WTC11 (cell line): ENCODE data around the gene TMEM8B. TPM values are rescaled to one million over a fixed set of nuclear protein-coding genes. Genes with fewer than 3 reads are reported as not detected.

Experiments
- ATAC-seq: fragments of 200-7000 bp; cut with Tn5 transposase; 2 replicates; pipeline ENCODE4 v1.10.0; 2021; ENCODE audit warnings: mild to moderate bottlenecking, moderate library complexity
- CTCF ChIA-PET: fragments of 300-600 bp; sonication (Branson Sonifier 250); formaldehyde crosslinking; loops from one replicate; lab custom pipeline; 2021; ENCODE audit warnings: antibody characterized with exemption; lab: Charles Lee
- POLR2A ChIA-PET: fragments of 350-600 bp; sonication (Branson Sonifier 250); formaldehyde crosslinking; loops from one replicate; lab custom pipeline; 2021; ENCODE audit warnings: antibody characterized with exemption; lab: Charles Lee
- DNase-seq: peaks from one replicate; pipeline ENCODE4 v3.0.0; 2021; ENCODE audit warnings: low spot score
- H3K27ac Mint-ChIP-seq: 2 replicates; pipeline ENCODE4 v1.8.0; 2021; ENCODE audit warnings: mixed read lengths
- H3K27me3 Mint-ChIP-seq: 2 replicates; pipeline ENCODE4 v1.8.0; 2021; ENCODE audit warnings: low read depth, mild to moderate bottlenecking, moderate library complexity, mixed read lengths
- H3K36me3 Mint-ChIP-seq: 2 replicates; pipeline ENCODE4 v1.8.0; 2021; ENCODE audit warnings: mixed read lengths
- H3K4me1 Mint-ChIP-seq: 2 replicates; pipeline ENCODE4 v1.8.0; 2022; ENCODE audit warnings: mixed read lengths
- H3K4me3 Mint-ChIP-seq: 2 replicates; pipeline ENCODE4 v1.8.0; 2021; ENCODE audit warnings: mild to moderate bottlenecking, moderate library complexity, mixed read lengths
- H3K9me3 Mint-ChIP-seq: 2 replicates; pipeline ENCODE4 v1.8.0; 2021; ENCODE audit warnings: mixed read lengths
- GTF2I ChIP-seq: fragments of 250-450 bp; sonication (Bioruptor Pico); conservative IDR thresholded peaks from 2 replicates; pipeline ENCODE4 v1.4.0; 2021; ENCODE audit warnings: mild to moderate bottlenecking
- HMGA2 ChIP-seq: fragments of 250-450 bp; sonication (Bioruptor Pico); IDR thresholded peaks from 2 replicates; pipeline ENCODE4 v1.4.0; 2021; ENCODE audit warnings: mild to moderate bottlenecking, moderate library complexity
- JAZF1 ChIP-seq: fragments of 250-450 bp; sonication (Bioruptor Pico); IDR thresholded peaks from 2 replicates; pipeline ENCODE4 v1.9.0; 2021; ENCODE audit warnings: moderate library complexity, mild to moderate bottlenecking, inconsistent platforms
- KAT7 ChIP-seq: sonication (generic); formaldehyde crosslinking; IDR thresholded peaks from 2 replicates; pipeline ENCODE4 v1.8.1; 2023; ENCODE audit warnings: missing genetic modification reagents, mild to moderate bottlenecking, borderline replicate concordance
- RELA ChIP-seq: sonication (generic); formaldehyde crosslinking; IDR thresholded peaks from 2 replicates; pipeline ENCODE4 v1.8.1; 2022; ENCODE audit warnings: missing genetic modification reagents, mild to moderate bottlenecking, borderline replicate concordance
- TEAD1 ChIP-seq: sonication (generic); formaldehyde crosslinking; IDR thresholded peaks from 2 replicates; pipeline ENCODE4 v1.8.0; 2022; ENCODE audit warnings: mild to moderate bottlenecking, missing genetic modification reagents
- TEAD4 ChIP-seq: sonication (generic); formaldehyde crosslinking; IDR thresholded peaks from 2 replicates; pipeline ENCODE4 v1.8.0; 2022; ENCODE audit warnings: mild to moderate bottlenecking, missing genetic modification reagents
- ZNF138 ChIP-seq: sonication (generic); formaldehyde crosslinking; conservative IDR thresholded peaks from 2 replicates; pipeline ENCODE4 v1.8.1; 2022; ENCODE audit warnings: mild to moderate bottlenecking, moderate library complexity, missing genetic modification reagents
- ZNF219 ChIP-seq: sonication (generic); formaldehyde crosslinking; IDR thresholded peaks from 2 replicates; pipeline ENCODE4 v1.8.0; 2023; ENCODE audit warnings: missing genetic modification reagents, mild to moderate bottlenecking, borderline replicate concordance
- total RNA-seq: library from RNA; stranded (reverse); gene quantifications from 3 replicates; pipeline ENCODE4 v1.2.3, GENCODE V29; 2021
- TF ChIP-seq, protein P1 (sequence below): fragments of 250-450 bp; sonication (Bioruptor Pico); IDR thresholded peaks from 2 replicates; pipeline ENCODE4 v1.8.0; 2021; ENCODE audit warnings: mild to moderate bottlenecking
- TF ChIP-seq, protein P2 (sequence below): sonication (generic); formaldehyde crosslinking; conservative IDR thresholded peaks from 2 replicates; pipeline ENCODE4 v1.8.1; 2023; ENCODE audit warnings: mild to moderate bottlenecking, low read depth, missing genetic modification reagents, moderate library complexity
- TF ChIP-seq, protein P3 (sequence below): fragments of 250-450 bp; sonication (Bioruptor Pico); IDR thresholded peaks from 2 replicates; pipeline ENCODE4 v1.9.0; 2021; ENCODE audit warnings: mild to moderate bottlenecking
- TF ChIP-seq, protein P4 (sequence below): fragments of 200-600 bp; IDR thresholded peaks from 2 replicates; pipeline ENCODE4 v1.8.0; 2022; ENCODE audit warnings: antibody characterized with exemption
- TF ChIP-seq, protein P5 (sequence below): sonication (generic); formaldehyde crosslinking; IDR thresholded peaks from 2 replicates; pipeline ENCODE4 v1.8.1; 2022; ENCODE audit warnings: mild to moderate bottlenecking, missing genetic modification reagents, moderate library complexity, borderline replicate concordance
- TF ChIP-seq, protein P6 (sequence below): sonication (generic); formaldehyde crosslinking; IDR thresholded peaks from 2 replicates; pipeline ENCODE4 v1.8.0; 2022; ENCODE audit warnings: mild to moderate bottlenecking, missing genetic modification reagents

Gene TMEM8B
- total RNA-seq, 1 experiment from 2014 or later: 9.5 TPM

DNA sequence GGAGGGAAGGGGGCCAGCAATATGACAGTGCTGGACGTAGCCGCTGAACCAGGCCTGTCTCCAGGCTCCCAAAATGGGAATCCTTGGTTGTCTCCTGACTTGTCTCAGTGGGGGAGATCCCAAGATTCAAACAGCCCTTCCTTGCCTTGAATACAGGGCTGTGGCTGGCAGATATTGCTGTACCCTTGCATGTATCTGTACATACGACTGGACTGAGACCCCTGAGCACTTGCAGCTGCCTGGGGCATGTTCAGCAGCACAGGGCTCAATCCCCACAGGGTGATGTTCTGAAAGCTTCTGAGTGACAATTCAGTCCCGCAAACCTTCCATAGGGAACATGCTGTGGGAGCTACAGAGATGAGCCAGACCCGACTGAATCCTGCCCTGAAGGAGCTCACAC lies 27.9 kb downstream of the TMEM8B start:
- H3K9me3 Mint-ChIP-seq: no peaks in the 10 kb centered on the region

More for the DNA sequence above, 27.9 kb downstream of the TMEM8B start:
- CTCF ChIA-PET: interaction anchor here (2.9 to 4.5 kb wide), 2 partner anchors 22 to 25 kb away, joined by 11 to 23 read pairs; no protein-coding TSS in a partner anchor
- no peaks in the 10 kb centered on the region for H3K36me3 Mint-ChIP-seq
- TF ChIP-seq HMGA2 (CRISPR knock-in tag) (no peak), ZNF219 (CRISPR knock-in tag) (no peak), KAT7 (no peak), TEAD1 (CRISPR knock-in tag) (no peak), TEAD4 (CRISPR knock-in tag) (no peak), JAZF1 (CRISPR knock-in tag) (no peak), RELA (CRISPR knock-in tag) (no peak), ZNF138 (CRISPR knock-in tag) (no peak), GTF2I (CRISPR knock-in tag) (no peak)
- TF ChIP-seq, protein P1, sequence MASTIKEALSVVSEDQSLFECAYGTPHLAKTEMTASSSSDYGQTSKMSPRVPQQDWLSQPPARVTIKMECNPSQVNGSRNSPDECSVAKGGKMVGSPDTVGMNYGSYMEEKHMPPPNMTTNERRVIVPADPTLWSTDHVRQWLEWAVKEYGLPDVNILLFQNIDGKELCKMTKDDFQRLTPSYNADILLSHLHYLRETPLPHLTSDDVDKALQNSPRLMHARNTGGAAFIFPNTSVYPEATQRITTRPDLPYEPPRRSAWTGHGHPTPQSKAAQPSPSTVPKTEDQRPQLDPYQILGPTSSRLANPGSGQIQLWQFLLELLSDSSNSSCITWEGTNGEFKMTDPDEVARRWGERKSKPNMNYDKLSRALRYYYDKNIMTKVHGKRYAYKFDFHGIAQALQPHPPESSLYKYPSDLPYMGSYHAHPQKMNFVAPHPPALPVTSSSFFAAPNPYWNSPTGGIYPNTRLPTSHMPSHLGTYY: no peak
- TF ChIP-seq, protein P2, sequence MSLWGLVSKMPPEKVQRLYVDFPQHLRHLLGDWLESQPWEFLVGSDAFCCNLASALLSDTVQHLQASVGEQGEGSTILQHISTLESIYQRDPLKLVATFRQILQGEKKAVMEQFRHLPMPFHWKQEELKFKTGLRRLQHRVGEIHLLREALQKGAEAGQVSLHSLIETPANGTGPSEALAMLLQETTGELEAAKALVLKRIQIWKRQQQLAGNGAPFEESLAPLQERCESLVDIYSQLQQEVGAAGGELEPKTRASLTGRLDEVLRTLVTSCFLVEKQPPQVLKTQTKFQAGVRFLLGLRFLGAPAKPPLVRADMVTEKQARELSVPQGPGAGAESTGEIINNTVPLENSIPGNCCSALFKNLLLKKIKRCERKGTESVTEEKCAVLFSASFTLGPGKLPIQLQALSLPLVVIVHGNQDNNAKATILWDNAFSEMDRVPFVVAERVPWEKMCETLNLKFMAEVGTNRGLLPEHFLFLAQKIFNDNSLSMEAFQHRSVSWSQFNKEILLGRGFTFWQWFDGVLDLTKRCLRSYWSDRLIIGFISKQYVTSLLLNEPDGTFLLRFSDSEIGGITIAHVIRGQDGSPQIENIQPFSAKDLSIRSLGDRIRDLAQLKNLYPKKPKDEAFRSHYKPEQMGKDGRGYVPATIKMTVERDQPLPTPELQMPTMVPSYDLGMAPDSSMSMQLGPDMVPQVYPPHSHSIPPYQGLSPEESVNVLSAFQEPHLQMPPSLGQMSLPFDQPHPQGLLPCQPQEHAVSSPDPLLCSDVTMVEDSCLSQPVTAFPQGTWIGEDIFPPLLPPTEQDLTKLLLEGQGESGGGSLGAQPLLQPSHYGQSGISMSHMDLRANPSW (CRISPR knock-in tag): no peak
- TF ChIP-seq, protein P3, sequence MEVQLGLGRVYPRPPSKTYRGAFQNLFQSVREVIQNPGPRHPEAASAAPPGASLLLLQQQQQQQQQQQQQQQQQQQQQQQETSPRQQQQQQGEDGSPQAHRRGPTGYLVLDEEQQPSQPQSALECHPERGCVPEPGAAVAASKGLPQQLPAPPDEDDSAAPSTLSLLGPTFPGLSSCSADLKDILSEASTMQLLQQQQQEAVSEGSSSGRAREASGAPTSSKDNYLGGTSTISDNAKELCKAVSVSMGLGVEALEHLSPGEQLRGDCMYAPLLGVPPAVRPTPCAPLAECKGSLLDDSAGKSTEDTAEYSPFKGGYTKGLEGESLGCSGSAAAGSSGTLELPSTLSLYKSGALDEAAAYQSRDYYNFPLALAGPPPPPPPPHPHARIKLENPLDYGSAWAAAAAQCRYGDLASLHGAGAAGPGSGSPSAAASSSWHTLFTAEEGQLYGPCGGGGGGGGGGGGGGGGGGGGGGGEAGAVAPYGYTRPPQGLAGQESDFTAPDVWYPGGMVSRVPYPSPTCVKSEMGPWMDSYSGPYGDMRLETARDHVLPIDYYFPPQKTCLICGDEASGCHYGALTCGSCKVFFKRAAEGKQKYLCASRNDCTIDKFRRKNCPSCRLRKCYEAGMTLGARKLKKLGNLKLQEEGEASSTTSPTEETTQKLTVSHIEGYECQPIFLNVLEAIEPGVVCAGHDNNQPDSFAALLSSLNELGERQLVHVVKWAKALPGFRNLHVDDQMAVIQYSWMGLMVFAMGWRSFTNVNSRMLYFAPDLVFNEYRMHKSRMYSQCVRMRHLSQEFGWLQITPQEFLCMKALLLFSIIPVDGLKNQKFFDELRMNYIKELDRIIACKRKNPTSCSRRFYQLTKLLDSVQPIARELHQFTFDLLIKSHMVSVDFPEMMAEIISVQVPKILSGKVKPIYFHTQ: no peak
- TF ChIP-seq, protein P4, sequence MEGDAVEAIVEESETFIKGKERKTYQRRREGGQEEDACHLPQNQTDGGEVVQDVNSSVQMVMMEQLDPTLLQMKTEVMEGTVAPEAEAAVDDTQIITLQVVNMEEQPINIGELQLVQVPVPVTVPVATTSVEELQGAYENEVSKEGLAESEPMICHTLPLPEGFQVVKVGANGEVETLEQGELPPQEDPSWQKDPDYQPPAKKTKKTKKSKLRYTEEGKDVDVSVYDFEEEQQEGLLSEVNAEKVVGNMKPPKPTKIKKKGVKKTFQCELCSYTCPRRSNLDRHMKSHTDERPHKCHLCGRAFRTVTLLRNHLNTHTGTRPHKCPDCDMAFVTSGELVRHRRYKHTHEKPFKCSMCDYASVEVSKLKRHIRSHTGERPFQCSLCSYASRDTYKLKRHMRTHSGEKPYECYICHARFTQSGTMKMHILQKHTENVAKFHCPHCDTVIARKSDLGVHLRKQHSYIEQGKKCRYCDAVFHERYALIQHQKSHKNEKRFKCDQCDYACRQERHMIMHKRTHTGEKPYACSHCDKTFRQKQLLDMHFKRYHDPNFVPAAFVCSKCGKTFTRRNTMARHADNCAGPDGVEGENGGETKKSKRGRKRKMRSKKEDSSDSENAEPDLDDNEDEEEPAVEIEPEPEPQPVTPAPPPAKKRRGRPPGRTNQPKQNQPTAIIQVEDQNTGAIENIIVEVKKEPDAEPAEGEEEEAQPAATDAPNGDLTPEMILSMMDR: no peak
- TF ChIP-seq, protein P5, sequence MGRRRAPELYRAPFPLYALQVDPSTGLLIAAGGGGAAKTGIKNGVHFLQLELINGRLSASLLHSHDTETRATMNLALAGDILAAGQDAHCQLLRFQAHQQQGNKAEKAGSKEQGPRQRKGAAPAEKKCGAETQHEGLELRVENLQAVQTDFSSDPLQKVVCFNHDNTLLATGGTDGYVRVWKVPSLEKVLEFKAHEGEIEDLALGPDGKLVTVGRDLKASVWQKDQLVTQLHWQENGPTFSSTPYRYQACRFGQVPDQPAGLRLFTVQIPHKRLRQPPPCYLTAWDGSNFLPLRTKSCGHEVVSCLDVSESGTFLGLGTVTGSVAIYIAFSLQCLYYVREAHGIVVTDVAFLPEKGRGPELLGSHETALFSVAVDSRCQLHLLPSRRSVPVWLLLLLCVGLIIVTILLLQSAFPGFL (CRISPR knock-in tag): no peak
- TF ChIP-seq, protein P6, sequence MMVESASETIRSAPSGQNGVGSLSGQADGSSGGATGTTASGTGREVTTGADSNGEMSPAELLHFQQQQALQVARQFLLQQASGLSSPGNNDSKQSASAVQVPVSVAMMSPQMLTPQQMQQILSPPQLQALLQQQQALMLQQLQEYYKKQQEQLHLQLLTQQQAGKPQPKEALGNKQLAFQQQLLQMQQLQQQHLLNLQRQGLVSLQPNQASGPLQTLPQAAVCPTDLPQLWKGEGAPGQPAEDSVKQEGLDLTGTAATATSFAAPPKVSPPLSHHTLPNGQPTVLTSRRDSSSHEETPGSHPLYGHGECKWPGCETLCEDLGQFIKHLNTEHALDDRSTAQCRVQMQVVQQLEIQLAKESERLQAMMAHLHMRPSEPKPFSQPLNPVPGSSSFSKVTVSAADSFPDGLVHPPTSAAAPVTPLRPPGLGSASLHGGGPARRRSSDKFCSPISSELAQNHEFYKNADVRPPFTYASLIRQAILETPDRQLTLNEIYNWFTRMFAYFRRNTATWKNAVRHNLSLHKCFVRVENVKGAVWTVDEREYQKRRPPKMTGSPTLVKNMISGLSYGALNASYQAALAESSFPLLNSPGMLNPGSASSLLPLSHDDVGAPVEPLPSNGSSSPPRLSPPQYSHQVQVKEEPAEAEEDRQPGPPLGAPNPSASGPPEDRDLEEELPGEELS: no peak
- no peak overlapping the region for H3K4me3 Mint-ChIP-seq
- peaks cover 5% of the 10 kb centered on the region for H3K4me1 Mint-ChIP-seq
- peaks cover 25% of the 10 kb centered on the region for H3K27me3 Mint-ChIP-seq
- DNase-seq (no peak), ATAC-seq (no peak)
- no peak overlapping the region for H3K27ac Mint-ChIP-seq
- POLR2A ChIA-PET: no interaction called here
